Renal cortical epithelial cell (primary cell): ENCODE results near the gene C12orf54. TPM values are rescaled to one million over a fixed set of nuclear protein-coding genes. Genes with fewer than 3 reads are reported as not detected.
"Not testable (repeated sequence)": the region's sequence is repeated elsewhere in the genome, so short reads cannot be mapped to it uniquely, and the experiment has no call there.

ENCODE experiments used
- DNase-seq: peaks from one replicate; pipeline ENCODE4 v3.0.0-alpha.2; 2011; ENCODE audit warnings: low read depth
- total RNA-seq: library from RNA; depleted of rRNA; stranded (reverse); fragments of >200 nt; gene quantifications from 2 replicates; pipeline ENCODE4 v1.2.3, GENCODE V29; 2014

Gene C12orf54
- not detected in 2 replicates for total RNA-seq

GRCh38 chr12:48482198-48482597 lies at the start of gene C12orf54:
Gene C12orf54 (plus strand): TSS chr12:48482498. CDS start chr12:48483297, 799 bp downstream.
- no peak for DNase-seq

- DNase-seq = not testable (repeated sequence)
Measured at GRCh38 chr12:48434016-48434415, 48.3 kb upstream of the C12orf54 start.

- no peak for DNase-seq
Measured at GRCh38 chr12:48441069-48441468, 41.2 kb upstream of the C12orf54 start.

- DNase-seq = no peak
Measured at GRCh38 chr12:48442179-48442847, 40.0 kb upstream of the C12orf54 start.

GRCh38 chr12:48445538-48445937 lies 36.8 kb upstream of the C12orf54 start:
- no peak for DNase-seq

- DNase-seq = no peak
Measured at GRCh38 chr12:48446161-48446776, 36.0 kb upstream of the C12orf54 start.

- DNase-seq = no peak
Measured at GRCh38 chr12:48447755-48448154, 34.5 kb upstream of the C12orf54 start.

- no peak for DNase-seq
Measured at GRCh38 chr12:48451372-48451771, 30.9 kb upstream of the C12orf54 start.

- not testable (repeated sequence) for DNase-seq
Measured at GRCh38 chr12:48452961-48453360, 29.3 kb upstream of the C12orf54 start.

- DNase-seq = peak; percentile 36
Measured at GRCh38 chr12:48454667-48455066, 27.6 kb upstream of the C12orf54 start.

- no peak for DNase-seq
Measured at GRCh38 chr12:48455116-48455515, 27.2 kb upstream of the C12orf54 start.

- no peak for DNase-seq
Measured at GRCh38 chr12:48459259-48459658, 23.0 kb upstream of the C12orf54 start.

GRCh38 chr12:48469027-48469426 lies 13.3 kb upstream of the C12orf54 start:
- not testable (repeated sequence) for DNase-seq

- no peak for DNase-seq
Measured at GRCh38 chr12:48472259-48472658, 10.0 kb upstream of the C12orf54 start, which contains the start of gene ANP32D. Gene ANP32D (plus strand): TSS chr12:48472559. CDS start chr12:48472665, 106 bp downstream.

GRCh38 chr12:48473061-48473460 lies 9.2 kb upstream of the C12orf54 start:
- DNase-seq = no peak

- not testable (repeated sequence) for DNase-seq
Measured at GRCh38 chr12:48474497-48474896, 7.8 kb upstream of the C12orf54 start.

- DNase-seq = no peak
Measured at GRCh38 chr12:48482930-48483329, 632 bp downstream of the C12orf54 start.

- DNase-seq = no peak
Measured at GRCh38 chr12:48486261-48486660, 4.0 kb downstream of the C12orf54 start.

- no peak for DNase-seq
Measured at GRCh38 chr12:48486679-48487078, 4.4 kb downstream of the C12orf54 start.

GRCh38 chr12:48489012-48489411 lies 6.7 kb downstream of the C12orf54 start:
- peak; percentile 3 for DNase-seq

GRCh38 chr12:48489456-48489855 lies 7.2 kb downstream of the C12orf54 start:
- DNase-seq = not testable (repeated sequence)

GRCh38 chr12:48500281-48500680 lies 18.0 kb downstream of the C12orf54 start:
- not testable (repeated sequence) for DNase-seq

GRCh38 chr12:48506836-48507235 lies 24.5 kb downstream of the C12orf54 start:
- DNase-seq = not testable (repeated sequence)
